ENCODE measurements around the gene DMBX1. TPM values are rescaled to one million over a fixed set of nuclear protein-coding genes. Genes with fewer than 3 reads are reported as not detected.
A peak's percentile ranks its signal among the peaks of the same experiment; 100 is the strongest.

Gene DMBX1
- total RNA-seq = not detected

DNA sequence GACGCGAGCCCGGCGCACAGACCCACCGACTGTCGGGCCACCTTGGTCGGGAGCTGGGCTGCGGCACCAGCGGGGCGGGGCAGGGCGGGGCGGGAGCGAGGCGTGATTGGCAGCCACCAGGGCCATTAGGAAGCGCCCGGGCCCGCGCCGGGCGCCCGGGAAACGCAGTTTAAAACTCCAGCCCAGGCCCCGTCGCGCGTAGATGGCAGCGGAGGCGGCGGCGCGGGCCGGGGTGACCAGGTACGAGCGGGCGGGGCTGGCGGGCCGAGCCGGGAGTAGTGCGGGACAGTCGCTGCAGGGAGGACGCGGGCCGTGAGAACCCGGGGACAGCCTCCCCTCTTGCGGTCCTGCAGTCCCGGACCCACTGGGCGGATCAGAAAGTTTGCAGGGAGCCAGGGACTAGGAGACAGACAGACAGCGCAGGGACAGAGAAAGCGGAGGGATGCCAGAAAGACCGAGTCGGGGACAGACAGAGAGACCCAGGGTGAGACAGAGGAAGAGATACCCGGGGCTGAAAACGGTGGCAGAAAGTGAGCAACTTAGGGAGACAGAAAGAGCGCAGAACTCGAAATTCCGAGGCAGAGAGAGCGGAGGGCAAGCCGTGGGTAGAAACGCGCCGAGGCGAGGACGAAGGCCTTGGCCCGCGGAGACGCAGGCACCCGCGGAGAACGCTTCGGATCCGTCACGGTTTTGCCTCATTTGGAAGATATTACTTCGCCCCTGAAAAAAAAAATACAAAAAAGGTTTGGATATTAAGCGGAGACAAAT is at the start of gene DMBX1:
TSS of gene DMBX1 (plus strand) at position 199 of the 768 bp plus-strand sequence. CDS start 17,175 bp downstream, outside the sequence.
- TF ChIP-seq, protein P1, sequence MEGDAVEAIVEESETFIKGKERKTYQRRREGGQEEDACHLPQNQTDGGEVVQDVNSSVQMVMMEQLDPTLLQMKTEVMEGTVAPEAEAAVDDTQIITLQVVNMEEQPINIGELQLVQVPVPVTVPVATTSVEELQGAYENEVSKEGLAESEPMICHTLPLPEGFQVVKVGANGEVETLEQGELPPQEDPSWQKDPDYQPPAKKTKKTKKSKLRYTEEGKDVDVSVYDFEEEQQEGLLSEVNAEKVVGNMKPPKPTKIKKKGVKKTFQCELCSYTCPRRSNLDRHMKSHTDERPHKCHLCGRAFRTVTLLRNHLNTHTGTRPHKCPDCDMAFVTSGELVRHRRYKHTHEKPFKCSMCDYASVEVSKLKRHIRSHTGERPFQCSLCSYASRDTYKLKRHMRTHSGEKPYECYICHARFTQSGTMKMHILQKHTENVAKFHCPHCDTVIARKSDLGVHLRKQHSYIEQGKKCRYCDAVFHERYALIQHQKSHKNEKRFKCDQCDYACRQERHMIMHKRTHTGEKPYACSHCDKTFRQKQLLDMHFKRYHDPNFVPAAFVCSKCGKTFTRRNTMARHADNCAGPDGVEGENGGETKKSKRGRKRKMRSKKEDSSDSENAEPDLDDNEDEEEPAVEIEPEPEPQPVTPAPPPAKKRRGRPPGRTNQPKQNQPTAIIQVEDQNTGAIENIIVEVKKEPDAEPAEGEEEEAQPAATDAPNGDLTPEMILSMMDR (IDR thresholded peaks at IDR 0.05) = no peak
- no peak within 1 kb of the TSS for H3K27ac ChIP-seq
- no peak for DNase-seq (ENCODE audit: low spot score)
- H3K4me3 ChIP-seq = peak within 1 kb of the TSS in 1 of 2 donors; percentile 42
- H3K27me3 ChIP-seq = peaks cover 54 to 71% of the 10 kb centered on the region in 2 donors
- no peaks in the 10 kb centered on the region for H3K36me3 ChIP-seq
- H3K4me1 ChIP-seq = peaks cover 0 to 21% of the 10 kb centered on the region in 2 donors
- no peaks in the 10 kb centered on the region for H3K9me3 ChIP-seq

DNA sequence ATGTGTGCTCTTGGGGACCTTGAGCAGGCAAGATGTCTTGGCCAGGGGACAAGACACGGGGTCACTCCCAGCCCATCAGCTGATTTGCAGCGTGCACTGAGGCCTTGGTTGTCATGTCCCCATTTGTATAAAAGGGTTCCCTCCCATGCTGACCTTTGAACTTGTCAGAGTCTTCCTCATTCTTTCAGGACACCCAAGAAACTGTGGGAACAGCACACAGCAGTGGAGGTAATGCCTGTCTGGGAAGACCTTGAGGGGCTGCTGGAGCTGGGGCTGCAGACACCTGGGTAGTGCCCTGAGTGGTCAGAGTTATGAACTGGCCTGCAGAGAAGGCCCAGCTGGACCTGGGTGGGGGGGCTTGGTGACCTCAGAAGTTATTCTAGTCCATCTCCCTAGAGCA is 49.2 kb upstream of the DMBX1 start:
- TF ChIP-seq, protein P1 (IDR thresholded peaks at IDR 0.05) = no peak

DNA sequence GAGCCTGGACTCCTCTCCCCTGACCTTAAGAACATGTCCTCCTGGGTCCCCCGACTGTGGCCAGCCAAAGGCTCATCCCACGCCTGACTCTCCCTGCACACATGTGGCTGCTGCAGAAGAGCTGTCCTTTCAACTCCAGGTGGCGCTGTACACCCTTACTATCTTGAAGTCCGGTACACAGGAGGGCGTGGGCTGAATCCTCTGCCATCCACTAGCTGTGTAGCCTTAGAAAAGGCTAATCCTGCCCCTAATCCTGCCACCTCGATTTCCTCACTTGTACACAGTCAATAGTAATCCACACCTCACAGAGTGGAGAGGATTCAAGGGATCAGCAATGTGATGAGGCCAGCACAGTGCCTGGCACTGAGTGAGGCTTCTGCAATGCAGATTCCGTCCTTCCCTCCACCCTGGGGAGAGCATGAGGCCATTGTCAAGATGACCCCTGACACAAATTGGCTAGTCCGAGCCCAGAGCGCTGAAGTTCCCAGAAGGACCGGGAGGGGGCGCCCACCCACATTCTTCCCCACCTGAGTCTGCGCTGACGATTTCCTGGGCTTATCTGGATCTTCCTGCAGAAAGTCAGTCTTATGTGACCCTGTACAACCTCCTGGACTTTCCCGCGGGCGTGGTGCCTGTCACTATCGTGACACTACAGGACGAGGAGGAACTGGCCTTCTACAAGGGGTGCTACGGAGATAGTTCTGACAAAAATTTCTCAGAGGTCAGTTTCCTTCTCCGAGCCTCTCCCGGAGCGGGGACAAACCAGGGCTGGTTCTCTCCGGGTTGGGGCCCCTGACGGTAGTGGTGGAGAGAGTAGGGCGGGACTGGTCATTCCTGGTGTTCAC is 47.1 kb upstream of the DMBX1 start:
- H3K36me3 ChIP-seq = no peaks in the 10 kb centered on the region
- no peak overlapping the region for H3K27ac ChIP-seq
- peaks cover 0 to 5% of the 10 kb centered on the region in 2 donors for H3K27me3 ChIP-seq
- peaks cover 0 to 12% of the 10 kb centered on the region in 2 donors for H3K4me1 ChIP-seq
- DNase-seq (ENCODE audit: low spot score) = peak; percentile 85
- no peaks in the 10 kb centered on the region for H3K9me3 ChIP-seq
- peak overlapping the region; percentile 23 to 45 for H3K4me3 ChIP-seq
- TF ChIP-seq, protein P1 (IDR thresholded peaks at IDR 0.05) = peak; percentile 92 to 93

More for the DNA sequence above, 49.2 kb upstream of the DMBX1 start:
- DNase-seq (ENCODE audit: low spot score) = no peak
- Histone ChIP-seq H3K4me3 (no peak overlapping the region), H3K27ac (no peak overlapping the region), H3K4me1 (peaks cover 0 to 7% of the 10 kb centered on the region in 2 donors), H3K9me3 (no peaks in the 10 kb centered on the region), H3K27me3 (no peaks in the 10 kb centered on the region), H3K36me3 (no peaks in the 10 kb centered on the region)

DNA sequence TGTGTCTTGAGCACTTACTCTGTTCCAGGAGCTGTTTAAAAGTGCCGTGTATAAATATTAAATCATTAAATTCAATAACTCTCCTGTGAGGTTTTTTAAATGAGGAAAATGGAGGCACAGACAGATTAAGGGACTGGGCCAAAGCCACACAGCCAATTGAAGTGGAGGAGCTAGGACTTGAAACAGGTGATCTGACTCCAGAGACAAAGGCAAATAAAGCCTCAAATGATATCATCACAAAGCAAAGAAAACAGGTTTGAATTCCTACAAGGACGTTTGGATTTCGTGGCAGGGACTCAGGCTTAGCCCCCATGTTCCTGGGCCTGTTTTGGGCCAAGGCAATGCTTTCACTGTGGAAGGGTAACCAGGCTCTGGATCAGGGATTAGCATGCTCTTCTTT is 45.2 kb upstream of the DMBX1 start:
- Histone ChIP-seq H3K4me1 (peaks cover 0 to 22% of the 10 kb centered on the region in 2 donors), H3K9me3 (no peaks in the 10 kb centered on the region), H3K27ac (no peak overlapping the region), H3K27me3 (peaks cover 4 to 8% of the 10 kb centered on the region in 2 donors), H3K4me3 (no peak overlapping the region), H3K36me3 (no peaks in the 10 kb centered on the region)
- TF ChIP-seq, protein P1 (IDR thresholded peaks at IDR 0.05) = no peak
- no peak for DNase-seq (ENCODE audit: low spot score)

DNA sequence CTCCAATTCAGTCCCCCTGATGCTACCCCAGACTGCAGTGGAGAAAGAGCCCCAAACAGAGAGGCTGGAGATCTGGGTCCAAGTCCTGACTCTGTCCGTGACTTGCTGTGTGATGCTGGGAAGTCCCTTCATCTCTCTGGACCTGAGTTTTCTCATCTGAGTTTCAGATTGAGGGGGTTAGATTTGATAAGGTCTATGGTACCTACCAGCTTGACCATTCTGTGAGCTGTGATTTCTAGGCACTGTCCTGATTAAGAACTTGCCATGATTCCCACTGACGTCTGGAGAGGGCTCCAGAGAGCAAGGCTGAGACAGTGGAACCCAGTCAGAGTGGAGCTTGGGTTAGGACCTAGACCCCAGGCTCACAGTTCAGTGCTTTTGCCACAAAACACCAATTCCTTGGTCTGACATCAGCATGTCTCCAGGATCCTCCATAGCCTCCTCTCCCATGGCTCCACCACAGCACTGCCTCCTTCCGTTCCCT is 43.8 kb upstream of the DMBX1 start:
- TF ChIP-seq, protein P1 (IDR thresholded peaks at IDR 0.05) = no peak
- Histone ChIP-seq H3K27me3 (peaks cover 4 to 8% of the 10 kb centered on the region in 2 donors), H3K27ac (no peak overlapping the region)

More for the DNA sequence above, 43.8 kb upstream of the DMBX1 start:
- H3K4me3 ChIP-seq = no peak overlapping the region
- no peaks in the 10 kb centered on the region for H3K36me3 ChIP-seq
- H3K9me3 ChIP-seq = no peaks in the 10 kb centered on the region
- DNase-seq (ENCODE audit: low spot score) = no peak
- H3K4me1 ChIP-seq = peaks cover 0 to 22% of the 10 kb centered on the region in 2 donors

Data from right atrium auricular region (tissue), 2 donors.